SK-N-MC (cell line): ENCODE measurements around the gene ME3.

ENCODE experiments used
- EZH2 ChIP-seq: fragments of 200-600 bp; sonication (generic); IDR thresholded peaks from one replicate; pipeline ENCODE4 v1.6.1; 2017; ENCODE audit warnings: antibody characterized with exemption
- POLR2AphosphoS5 ChIP-seq: IDR thresholded peaks from 2 replicates; pipeline ENCODE4 v1.6.1; 2012; ENCODE audit warnings: mild to moderate bottlenecking, low read depth, low read length, borderline replicate concordance

DNA sequence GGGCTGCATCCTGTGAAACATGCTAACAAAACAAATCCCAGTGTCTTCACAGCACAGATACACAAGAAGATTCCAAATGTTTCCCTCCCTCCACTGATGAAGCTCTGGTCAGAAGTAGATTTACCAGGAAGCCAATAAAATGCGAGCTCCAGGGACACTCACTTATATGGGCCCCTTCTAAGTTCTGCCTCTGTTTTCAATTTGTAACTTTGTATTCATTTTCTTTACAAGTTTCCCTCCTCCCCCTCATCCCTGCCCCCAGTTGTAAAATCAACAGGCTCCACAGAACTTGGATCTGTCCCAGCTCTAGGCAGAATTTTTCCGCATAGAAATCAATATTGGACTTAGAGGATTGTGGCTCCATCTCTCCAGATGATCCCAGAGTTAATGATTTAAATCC, 48.1 kb upstream of the ME3 start:
- TF ChIP-seq EZH2 (no peak), POLR2AphosphoS5 (no peak)
